Measurements from ENCODE around the gene KAZN.

The KAZN gene

DNA sequence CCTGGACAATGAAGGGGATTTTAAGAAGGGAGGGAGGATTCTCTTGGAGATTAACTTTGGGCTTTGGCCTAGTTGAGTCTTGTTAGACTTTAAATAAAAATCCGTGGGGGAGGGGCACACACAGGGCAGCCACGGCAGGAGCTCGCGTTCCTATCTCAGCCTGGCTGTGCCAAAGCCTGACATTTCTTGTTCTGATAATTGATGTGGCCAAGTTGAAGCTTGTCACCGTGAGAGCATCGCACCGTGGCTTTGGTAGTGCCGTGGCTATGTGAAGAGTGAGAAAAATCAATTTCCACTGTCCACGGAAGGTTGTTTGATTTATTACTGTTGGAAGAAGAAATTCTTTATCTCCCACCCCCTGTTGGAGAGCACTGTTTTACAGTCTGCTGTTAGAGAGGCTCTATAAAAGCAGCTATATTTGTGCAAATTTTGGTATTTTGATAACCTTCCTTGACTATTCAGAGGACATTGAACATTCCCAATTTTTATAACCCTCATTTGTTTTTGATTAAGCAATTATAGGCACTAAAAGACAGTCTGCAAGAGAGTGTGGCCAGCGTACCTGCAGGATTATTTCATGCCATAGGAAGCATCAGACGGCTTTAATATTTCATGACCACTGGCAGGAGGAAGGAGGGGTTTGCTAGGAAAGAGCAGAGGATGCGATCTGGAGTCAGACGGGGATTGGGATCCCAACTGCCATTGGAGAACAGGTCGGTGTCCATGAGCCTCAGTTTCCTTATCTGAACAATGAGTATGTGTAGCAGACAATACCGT, 160.7 kb downstream of the KAZN start:
- no peak overlapping the region for H3K4me3 ChIP-seq (ENCODE audit: low read depth, low read length)
- TF ChIP-seq, protein P1, sequence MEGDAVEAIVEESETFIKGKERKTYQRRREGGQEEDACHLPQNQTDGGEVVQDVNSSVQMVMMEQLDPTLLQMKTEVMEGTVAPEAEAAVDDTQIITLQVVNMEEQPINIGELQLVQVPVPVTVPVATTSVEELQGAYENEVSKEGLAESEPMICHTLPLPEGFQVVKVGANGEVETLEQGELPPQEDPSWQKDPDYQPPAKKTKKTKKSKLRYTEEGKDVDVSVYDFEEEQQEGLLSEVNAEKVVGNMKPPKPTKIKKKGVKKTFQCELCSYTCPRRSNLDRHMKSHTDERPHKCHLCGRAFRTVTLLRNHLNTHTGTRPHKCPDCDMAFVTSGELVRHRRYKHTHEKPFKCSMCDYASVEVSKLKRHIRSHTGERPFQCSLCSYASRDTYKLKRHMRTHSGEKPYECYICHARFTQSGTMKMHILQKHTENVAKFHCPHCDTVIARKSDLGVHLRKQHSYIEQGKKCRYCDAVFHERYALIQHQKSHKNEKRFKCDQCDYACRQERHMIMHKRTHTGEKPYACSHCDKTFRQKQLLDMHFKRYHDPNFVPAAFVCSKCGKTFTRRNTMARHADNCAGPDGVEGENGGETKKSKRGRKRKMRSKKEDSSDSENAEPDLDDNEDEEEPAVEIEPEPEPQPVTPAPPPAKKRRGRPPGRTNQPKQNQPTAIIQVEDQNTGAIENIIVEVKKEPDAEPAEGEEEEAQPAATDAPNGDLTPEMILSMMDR (IDR thresholded peaks at IDR 0.05; ENCODE audit: low read depth, low read length, missing control alignments): no peak
- DNase-seq (ENCODE audit: low read depth): no peak
- in situ Hi-C loops (cut with HindIII; ENCODE audit: low sequenced_read_pairs): no loop called here

DNA sequence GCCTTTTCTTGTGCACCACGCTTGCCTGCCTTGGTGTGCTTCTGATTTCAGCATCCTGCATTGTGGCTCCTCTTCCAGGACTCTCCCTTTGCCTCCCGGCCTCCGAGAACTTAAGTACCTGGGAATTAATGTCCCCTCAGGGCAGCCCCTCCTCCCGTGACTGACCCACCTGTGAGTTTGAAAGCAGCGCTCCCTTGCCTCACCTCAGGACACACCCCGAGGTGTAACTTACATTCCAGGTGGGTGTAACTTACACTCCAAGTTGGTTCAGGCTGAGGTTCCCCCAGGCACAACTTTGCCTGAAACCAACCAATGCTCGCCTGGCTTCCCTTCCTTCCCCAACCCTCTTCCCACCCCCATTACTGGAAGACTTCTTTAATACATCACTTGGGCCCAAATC, 161.4 kb downstream of the KAZN start:
- TF ChIP-seq, protein P1 (IDR thresholded peaks at IDR 0.05; ENCODE audit: low read depth, low read length, missing control alignments): no peak
- in situ Hi-C loops (cut with HindIII; ENCODE audit: low sequenced_read_pairs): loop anchor here (10.0 kb wide), 1 partner anchor 155 kb away; no protein-coding TSS in a partner anchor
- no peak for DNase-seq (ENCODE audit: low read depth)
- no peak overlapping the region for H3K4me3 ChIP-seq (ENCODE audit: low read depth, low read length)

DNA sequence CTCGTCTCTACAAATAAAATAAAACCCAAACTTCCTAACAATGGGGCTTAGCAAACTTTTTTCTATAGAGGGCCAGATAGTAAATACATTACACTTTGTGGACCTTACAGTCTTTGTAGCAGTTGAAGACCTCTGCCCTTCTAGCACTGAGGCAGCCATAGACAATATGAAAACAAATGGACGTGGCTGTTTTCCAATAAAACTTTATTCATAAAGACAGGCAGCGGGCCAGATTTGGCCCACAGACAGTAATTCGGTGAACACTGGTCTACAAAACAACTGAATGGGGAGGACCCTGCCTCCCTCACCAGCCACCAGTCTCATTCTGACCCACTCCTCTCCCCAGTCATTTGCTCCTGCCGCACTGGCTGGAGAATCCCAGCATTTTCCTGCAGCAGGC, 162.3 kb downstream of the KAZN start:
- H3K4me3 ChIP-seq (ENCODE audit: low read depth, low read length): no peak overlapping the region
- DNase-seq (ENCODE audit: low read depth): no peak
- TF ChIP-seq, protein P1 (IDR thresholded peaks at IDR 0.05; ENCODE audit: low read depth, low read length, missing control alignments): no peak
- in situ Hi-C loops (cut with HindIII; ENCODE audit: low sequenced_read_pairs): loop anchor here (10.0 kb wide), 1 partner anchor 156 kb away; no protein-coding TSS in a partner anchor

DNA sequence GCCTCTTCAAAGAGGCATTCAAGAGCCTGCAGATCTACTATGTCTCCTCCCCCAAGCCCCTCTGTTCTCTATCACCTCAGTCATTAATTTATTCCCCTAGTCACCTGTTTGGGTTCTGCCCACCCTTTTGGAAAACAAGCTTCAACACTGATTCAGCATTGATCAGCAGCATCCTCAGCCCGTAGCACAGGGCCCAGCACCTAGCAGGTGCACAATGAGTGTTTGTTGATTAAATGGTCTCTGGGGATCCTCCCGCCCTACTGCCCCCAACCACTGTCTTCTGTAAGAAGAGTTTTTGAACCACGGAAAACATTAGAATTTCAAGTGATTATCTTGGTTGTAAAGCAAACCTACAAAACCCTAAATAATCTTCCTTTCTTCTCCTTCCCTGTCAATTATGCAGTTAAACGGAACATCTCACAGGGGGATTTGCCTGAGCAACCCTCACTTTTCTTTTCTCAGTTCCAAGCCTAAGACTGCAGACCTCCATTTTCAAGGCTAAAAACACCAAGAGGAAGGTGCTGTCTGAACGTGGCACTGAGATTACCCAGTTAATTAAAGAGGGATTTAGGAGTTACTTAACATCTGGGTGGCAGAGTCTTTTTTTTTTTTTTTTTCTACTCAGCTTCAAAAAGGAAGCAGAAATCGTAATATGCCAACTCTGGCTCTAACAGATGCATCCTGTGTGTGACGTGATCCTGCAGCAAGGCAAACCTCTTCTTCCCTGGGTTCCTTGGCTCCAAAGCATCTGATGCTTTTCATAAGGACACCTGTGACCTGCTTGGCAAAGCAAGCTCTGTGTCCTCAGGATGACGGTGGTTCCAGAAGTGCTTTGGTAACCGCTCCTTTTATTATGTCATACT, 163.0 kb downstream of the KAZN start:
- no peak for DNase-seq (ENCODE audit: low read depth)
- TF ChIP-seq, protein P1 (IDR thresholded peaks at IDR 0.05; ENCODE audit: low read depth, low read length, missing control alignments): no peak
- H3K4me3 ChIP-seq (ENCODE audit: low read depth, low read length): no peak overlapping the region
- in situ Hi-C loops (cut with HindIII; ENCODE audit: low sequenced_read_pairs): loop anchor here (10.0 kb wide), 1 partner anchor 157 kb away; no protein-coding TSS in a partner anchor

DNA sequence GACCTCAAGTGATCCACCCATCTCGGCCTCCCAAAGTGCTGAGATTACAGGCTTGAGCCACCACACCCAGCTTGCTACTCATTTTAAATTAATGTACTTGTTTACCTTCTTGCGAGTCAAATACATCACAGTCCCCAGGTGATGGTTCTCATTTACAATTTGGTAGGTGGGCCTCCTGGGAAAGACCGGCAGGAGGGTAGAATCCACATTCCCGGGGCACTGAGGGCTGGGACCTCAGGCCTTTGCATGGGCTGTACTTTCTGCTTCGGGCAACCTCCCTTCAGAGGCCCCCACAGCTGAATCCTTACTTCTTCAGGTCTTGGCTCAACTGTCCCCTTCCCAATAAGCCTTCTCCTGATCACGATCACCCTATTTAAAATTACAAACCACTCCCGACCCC, 165.5 kb downstream of the KAZN start:
- DNase-seq (ENCODE audit: low read depth): no peak
- in situ Hi-C loops (cut with HindIII; ENCODE audit: low sequenced_read_pairs): loop anchor here (10.0 kb wide), 1 partner anchor 159 kb away; no protein-coding TSS in a partner anchor
- no peak overlapping the region for H3K4me3 ChIP-seq (ENCODE audit: low read depth, low read length)
- TF ChIP-seq, protein P1 (IDR thresholded peaks at IDR 0.05; ENCODE audit: low read depth, low read length, missing control alignments): no peak

DNA sequence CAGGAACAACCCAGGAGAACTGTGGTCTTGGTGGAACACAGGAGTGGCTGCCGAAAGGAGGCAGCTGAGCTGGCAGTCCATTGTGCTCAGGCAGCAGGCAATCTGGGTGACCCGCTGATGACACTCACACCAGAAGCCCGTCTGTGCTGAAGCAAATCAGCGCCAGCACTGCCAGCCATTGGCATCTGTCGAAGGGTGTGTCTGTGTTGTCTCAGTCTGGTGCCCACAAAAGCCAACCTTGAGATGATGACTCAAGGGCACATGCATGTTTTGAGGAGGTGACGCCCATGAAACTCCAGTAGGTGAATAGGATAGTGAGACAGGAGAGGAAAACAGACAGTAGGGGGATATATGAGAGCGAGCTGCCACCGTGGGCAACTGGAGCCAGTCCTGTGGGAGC, 167.3 kb downstream of the KAZN start:
- H3K4me3 ChIP-seq (ENCODE audit: low read depth, low read length): no peak overlapping the region
- TF ChIP-seq, protein P1 (IDR thresholded peaks at IDR 0.05; ENCODE audit: low read depth, low read length, missing control alignments): no peak
- no peak for DNase-seq (ENCODE audit: low read depth)
- in situ Hi-C loops (cut with HindIII; ENCODE audit: low sequenced_read_pairs): loop anchor here (10.0 kb wide), 1 partner anchor 161 kb away; no protein-coding TSS in a partner anchor

Measured in astrocyte of the cerebellum (primary cell).